ENCODE data around the gene CAPN5.

Gene CAPN5

DNA sequence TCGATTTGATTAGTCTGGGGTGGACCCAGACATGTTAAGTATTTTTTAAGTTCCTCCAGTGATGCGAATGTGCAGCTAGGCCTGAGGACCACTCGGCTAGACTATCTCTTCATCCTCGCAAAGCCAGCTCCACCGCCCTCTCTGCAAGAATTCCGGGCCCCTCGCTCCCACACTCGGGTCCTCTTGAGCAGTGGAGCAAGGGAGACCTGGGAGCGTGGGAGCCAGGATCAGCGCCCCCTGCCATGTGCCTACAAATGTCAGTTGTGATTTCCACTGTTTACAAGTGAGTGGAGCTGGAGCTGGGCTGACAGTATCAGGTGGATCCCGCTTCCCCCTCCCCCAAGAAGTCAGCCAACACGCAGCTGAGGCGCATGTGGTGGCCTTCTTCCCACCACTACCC lies 25.9 kb upstream of the CAPN5 start:
- Histone ChIP-seq H3K4me3 (replicated peaks; ENCODE audit: insufficient read depth, low read length) (no peak overlapping the region), H3K27ac (replicated peaks) (no peak overlapping the region), H3K27me3 (ENCODE audit: insufficient read depth, poor library complexity, severe bottlenecking) (peaks cover 14% of the 10 kb centered on the region)
- no peak for DNase-seq (ENCODE audit: low read depth in 1 of 2, low spot score in 1 of 2)
- TF ChIP-seq, protein P1, sequence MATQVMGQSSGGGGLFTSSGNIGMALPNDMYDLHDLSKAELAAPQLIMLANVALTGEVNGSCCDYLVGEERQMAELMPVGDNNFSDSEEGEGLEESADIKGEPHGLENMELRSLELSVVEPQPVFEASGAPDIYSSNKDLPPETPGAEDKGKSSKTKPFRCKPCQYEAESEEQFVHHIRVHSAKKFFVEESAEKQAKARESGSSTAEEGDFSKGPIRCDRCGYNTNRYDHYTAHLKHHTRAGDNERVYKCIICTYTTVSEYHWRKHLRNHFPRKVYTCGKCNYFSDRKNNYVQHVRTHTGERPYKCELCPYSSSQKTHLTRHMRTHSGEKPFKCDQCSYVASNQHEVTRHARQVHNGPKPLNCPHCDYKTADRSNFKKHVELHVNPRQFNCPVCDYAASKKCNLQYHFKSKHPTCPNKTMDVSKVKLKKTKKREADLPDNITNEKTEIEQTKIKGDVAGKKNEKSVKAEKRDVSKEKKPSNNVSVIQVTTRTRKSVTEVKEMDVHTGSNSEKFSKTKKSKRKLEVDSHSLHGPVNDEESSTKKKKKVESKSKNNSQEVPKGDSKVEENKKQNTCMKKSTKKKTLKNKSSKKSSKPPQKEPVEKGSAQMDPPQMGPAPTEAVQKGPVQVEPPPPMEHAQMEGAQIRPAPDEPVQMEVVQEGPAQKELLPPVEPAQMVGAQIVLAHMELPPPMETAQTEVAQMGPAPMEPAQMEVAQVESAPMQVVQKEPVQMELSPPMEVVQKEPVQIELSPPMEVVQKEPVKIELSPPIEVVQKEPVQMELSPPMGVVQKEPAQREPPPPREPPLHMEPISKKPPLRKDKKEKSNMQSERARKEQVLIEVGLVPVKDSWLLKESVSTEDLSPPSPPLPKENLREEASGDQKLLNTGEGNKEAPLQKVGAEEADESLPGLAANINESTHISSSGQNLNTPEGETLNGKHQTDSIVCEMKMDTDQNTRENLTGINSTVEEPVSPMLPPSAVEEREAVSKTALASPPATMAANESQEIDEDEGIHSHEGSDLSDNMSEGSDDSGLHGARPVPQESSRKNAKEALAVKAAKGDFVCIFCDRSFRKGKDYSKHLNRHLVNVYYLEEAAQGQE (IDR thresholded peaks at IDR 0.05; ENCODE audit: insufficient replicate concordance, low read depth): no peak
- TF ChIP-seq, protein P2, sequence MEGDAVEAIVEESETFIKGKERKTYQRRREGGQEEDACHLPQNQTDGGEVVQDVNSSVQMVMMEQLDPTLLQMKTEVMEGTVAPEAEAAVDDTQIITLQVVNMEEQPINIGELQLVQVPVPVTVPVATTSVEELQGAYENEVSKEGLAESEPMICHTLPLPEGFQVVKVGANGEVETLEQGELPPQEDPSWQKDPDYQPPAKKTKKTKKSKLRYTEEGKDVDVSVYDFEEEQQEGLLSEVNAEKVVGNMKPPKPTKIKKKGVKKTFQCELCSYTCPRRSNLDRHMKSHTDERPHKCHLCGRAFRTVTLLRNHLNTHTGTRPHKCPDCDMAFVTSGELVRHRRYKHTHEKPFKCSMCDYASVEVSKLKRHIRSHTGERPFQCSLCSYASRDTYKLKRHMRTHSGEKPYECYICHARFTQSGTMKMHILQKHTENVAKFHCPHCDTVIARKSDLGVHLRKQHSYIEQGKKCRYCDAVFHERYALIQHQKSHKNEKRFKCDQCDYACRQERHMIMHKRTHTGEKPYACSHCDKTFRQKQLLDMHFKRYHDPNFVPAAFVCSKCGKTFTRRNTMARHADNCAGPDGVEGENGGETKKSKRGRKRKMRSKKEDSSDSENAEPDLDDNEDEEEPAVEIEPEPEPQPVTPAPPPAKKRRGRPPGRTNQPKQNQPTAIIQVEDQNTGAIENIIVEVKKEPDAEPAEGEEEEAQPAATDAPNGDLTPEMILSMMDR (IDR thresholded peaks at IDR 0.05; ENCODE audit: insufficient read depth, low read length): no peak
- TF ChIP-seq GABPA (IDR thresholded peaks at IDR 0.05; ENCODE audit: low read depth) (no peak), POLR2AphosphoS5 (IDR thresholded peaks at IDR 0.05; ENCODE audit: low read depth) (no peak), SPI1 (IDR thresholded peaks at IDR 0.05; ENCODE audit: borderline replicate concordance, low read depth) (no peak)

DNA sequence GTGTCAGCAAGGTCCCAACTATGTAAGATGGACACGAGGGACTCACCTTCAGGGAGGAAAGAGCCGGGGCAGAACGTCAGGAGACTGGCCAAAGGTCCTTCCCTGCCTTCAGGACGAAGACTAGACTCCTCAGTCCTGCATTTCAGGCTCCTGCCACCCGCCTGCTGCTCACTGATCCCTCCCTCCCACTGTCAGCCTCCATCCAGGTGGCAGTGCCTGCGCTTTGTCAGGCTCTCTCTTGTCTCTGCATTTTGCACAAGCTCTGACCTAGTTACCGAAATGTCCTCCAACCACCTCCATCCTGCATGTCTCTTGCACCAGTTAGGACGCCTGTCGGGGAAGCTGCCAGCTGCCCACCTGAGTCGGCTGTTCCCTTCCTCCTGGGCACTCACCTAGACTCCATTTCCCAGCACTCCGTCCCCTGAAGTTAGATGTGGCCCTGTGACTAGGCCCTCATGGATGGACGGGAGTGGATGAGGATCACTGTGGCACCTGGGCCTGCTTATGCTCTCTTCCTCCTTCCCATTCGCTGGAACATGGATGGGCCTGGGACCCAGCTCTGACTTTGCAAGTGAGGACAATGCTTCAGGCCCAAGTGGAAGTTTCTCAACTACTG lies 24.6 kb upstream of the CAPN5 start:
- DNase-seq (ENCODE audit: low read depth in 1 of 2, low spot score in 1 of 2): no peak
- TF ChIP-seq GABPA (IDR thresholded peaks at IDR 0.05; ENCODE audit: low read depth) (no peak), POLR2AphosphoS5 (IDR thresholded peaks at IDR 0.05; ENCODE audit: low read depth) (no peak), SPI1 (IDR thresholded peaks at IDR 0.05; ENCODE audit: borderline replicate concordance, low read depth) (no peak)
- TF ChIP-seq, protein P1 (IDR thresholded peaks at IDR 0.05; ENCODE audit: insufficient replicate concordance, low read depth): no peak
- TF ChIP-seq, protein P2 (IDR thresholded peaks at IDR 0.05; ENCODE audit: insufficient read depth, low read length): no peak
- Histone ChIP-seq H3K27me3 (ENCODE audit: insufficient read depth, poor library complexity, severe bottlenecking) (peaks cover 14% of the 10 kb centered on the region), H3K27ac (replicated peaks) (no peak overlapping the region), H3K4me3 (replicated peaks; ENCODE audit: insufficient read depth, low read length) (no peak overlapping the region)

DNA sequence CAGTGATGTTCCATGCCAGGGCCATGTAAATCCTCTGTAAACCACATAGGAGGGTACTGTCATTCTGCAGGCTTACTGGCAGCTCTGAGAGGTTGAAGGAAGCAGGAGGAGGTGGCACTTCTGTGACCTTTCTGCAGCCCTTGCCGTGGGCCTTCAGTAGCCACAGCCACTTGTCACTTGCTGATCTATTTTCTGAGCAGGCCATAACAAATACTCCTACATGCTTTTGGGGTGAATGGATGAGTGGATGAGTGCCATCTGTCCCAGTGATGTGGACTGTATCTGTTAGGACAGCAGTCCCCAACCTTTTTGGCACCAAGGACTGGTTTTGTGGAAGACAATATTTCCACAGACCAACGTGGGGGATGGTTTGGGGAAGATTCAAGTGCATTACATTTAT lies 22.4 kb upstream of the CAPN5 start:
- Histone ChIP-seq H3K27ac (replicated peaks) (no peak overlapping the region), H3K4me3 (replicated peaks; ENCODE audit: insufficient read depth, low read length) (no peak overlapping the region), H3K27me3 (ENCODE audit: insufficient read depth, poor library complexity, severe bottlenecking) (peaks cover 6% of the 10 kb centered on the region)
- TF ChIP-seq, protein P2 (IDR thresholded peaks at IDR 0.05; ENCODE audit: insufficient read depth, low read length): no peak
- TF ChIP-seq, protein P1 (IDR thresholded peaks at IDR 0.05; ENCODE audit: insufficient replicate concordance, low read depth): no peak
- no peak for TF ChIP-seq SPI1 (IDR thresholded peaks at IDR 0.05; ENCODE audit: borderline replicate concordance, low read depth)
- no peak for TF ChIP-seq POLR2AphosphoS5 (IDR thresholded peaks at IDR 0.05; ENCODE audit: low read depth)
- TF ChIP-seq GABPA (IDR thresholded peaks at IDR 0.05; ENCODE audit: low read depth): no peak
- no peak for DNase-seq (ENCODE audit: low read depth in 1 of 2, low spot score in 1 of 2)

All from HL-60 (cell line).